SIG-M5 treated with dmso at 0.1 percent for 504 hours (cell line): ENCODE data around the gene PKNOX2.

ENCODE experiments used
- DNase-seq: peaks from one replicate; lab custom pipeline; 2025; ENCODE audit not compliant: unreplicated experiment; lab: John Stamatoyannopoulos, UW

The PKNOX2 gene

GRCh38 chr11:125228993-125229392, 64.4 kb downstream of the PKNOX2 start:
- no peak for DNase-seq

DNA sequence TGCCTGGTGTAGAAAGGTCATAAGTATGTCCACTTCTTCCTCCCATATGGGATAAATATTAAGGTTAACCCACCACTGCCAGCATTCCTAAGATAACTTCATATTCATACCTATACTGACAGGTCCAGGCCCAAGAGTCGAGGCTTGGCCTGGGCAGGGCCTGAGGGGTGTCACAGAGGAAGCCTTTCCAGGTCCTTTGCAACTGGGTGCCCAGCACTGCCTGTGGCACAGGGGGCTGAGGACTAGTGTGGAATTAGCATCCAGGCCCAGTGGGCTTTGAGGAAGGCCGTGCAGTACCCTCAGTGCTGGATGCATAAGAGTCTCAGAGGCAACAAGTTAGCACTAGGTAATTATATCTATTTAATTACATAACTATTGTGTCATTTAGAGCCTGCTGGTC, 65.4 kb downstream of the PKNOX2 start:
- no peak for DNase-seq

- no peak for DNase-seq
Measured at GRCh38 chr11:125233116-125233515, 68.6 kb downstream of the PKNOX2 start.

DNA sequence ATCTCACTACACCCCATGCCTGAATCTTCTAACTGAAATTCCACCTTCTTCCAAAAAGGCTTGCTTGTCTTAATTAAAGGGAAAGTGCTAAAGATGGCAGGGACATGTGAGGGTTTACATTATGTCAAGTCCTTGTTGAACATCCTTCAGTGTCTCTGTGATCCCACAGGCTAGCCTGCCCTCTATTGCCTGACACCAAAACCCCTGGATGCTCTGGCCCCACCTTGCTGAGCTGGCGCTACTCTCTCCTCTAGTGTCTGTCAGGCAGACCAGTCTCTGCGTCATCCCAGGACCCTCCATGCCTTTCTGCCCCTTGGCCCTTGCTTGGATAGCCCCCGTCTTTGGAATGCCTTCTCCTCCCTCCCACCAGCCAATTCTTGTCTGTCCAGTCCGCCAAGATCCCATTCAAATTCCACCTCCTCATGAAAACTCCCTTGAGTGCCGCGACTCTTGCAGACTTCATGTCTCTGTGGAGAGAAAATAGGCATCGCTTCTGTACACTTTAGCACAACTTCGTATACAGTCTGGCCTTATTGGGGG, 69.3 kb downstream of the PKNOX2 start:
- DNase-seq, result no peak

GRCh38 chr11:125235071-125235471, 70.5 kb downstream of the PKNOX2 start:
- no peak for DNase-seq

- DNase-seq, result no peak
Measured at GRCh38 chr11:125236072-125236825, 71.7 kb downstream of the PKNOX2 start.

GRCh38 chr11:125239585-125240560, 75.3 kb downstream of the PKNOX2 start:
- DNase-seq, result no peak

GRCh38 chr11:125241104-125241503, 76.6 kb downstream of the PKNOX2 start:
- DNase-seq, result no peak

GRCh38 chr11:125242141-125242775, 77.7 kb downstream of the PKNOX2 start:
- DNase-seq, result no peak

GRCh38 chr11:125244166-125244565, 79.6 kb downstream of the PKNOX2 start:
- DNase-seq, result no peak

DNA sequence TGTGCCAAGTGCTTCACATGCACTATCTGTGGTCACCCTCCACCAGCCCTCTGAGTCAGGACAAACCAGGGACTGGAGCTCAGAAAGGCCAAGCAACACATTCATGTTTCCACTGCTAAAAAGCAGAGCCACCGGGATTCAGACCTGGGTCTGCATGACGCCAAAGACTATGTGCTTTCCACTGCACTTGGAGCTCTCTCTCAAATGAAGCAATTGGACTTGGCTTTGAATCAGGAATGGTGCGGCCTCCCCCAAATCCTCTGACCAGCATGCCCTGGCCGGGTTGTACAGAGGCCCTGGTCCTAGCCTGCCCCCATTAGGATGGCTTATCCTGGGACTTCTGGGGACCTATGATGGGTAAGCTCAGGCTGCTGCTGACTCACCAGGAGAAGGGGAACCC, 80.7 kb downstream of the PKNOX2 start:
- no peak for DNase-seq

GRCh38 chr11:125247431-125247830, 82.9 kb downstream of the PKNOX2 start:
- DNase-seq, result no peak

DNA sequence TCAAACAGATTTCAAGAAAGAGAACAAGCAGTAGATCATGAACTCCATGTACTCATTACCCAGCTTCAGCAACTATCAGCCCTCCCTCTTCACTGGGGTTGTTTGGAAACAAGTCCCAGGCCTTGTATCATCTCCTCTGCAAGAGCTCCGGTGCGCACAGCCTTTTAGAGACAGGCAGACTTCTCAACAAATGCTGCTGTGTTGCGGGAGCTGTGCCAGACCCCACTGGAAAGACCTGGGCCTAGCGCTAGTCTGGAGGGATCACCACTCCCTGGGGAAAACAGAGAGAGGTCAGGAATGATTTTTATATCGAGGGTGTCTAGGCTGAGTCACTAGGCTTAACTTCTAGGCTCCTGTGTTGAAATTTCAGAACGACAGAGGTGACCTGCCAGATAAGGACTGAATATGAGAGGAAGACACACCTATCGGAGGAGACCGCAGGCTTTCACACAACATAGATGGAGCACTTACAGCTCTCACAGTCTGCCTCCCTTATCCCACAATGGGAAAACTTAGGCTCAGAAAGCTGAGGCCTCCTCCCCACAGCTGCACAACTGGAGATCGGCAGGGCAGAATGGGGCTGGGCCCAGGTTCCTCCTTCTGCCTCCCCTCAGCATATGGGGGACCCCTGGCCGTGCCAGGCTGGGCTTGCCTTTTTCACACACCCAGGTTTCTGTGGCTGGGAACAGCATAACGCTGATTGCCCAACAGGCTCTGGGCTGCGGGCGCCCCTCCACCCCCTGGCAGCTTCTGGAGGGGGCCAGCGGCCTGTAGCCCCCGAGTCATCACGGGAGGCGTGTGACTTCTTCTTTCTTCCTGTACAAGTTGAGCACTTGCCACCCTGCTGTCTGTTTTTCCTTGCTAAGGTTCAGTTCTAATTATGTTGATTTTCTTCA, 86.0 kb downstream of the PKNOX2 start:
- peak; percentile 3 for DNase-seq

DNA sequence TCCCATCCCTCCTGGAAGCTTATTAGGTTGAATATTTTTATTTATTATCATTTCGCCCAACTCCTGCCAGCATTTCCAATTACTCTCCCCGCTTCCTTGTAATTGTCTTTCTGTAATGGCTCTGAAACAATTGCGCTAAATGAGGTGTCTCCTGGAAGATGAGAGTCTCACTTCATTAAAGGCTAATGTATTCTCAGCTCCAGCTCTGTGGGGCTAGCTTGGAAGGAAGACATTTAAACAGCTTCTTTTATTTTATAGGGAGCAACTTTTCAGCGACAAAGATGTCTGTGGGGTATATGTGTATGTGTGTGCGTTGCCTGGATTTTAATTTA, 86.6 kb downstream of the PKNOX2 start:
- no peak for DNase-seq

- DNase-seq, result no peak
Measured at GRCh38 chr11:125251956-125252355, 87.4 kb downstream of the PKNOX2 start.

DNA sequence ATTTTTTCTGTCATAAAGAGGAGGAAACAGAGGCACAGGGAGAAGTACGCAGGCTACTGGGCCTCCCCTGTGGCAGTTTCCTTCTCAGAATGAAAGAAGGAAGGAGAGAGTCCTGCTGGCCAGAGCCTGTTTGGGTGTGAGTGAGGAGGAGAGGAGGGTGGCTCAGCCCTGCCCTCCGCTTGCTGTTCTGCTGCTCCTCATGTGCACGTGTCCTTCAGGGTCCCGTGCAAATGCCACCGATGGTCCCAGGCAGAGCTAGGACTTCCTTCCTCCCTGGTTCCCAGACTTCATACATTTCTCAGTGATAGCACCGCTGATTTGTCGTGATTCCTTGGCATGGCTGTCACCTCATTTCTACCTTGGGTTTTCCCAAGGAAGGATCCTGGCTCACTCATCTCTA, 88.7 kb downstream of the PKNOX2 start:
- no peak for DNase-seq

- DNase-seq, result no peak
Measured at GRCh38 chr11:125253795-125254525, 89.4 kb downstream of the PKNOX2 start.

DNA sequence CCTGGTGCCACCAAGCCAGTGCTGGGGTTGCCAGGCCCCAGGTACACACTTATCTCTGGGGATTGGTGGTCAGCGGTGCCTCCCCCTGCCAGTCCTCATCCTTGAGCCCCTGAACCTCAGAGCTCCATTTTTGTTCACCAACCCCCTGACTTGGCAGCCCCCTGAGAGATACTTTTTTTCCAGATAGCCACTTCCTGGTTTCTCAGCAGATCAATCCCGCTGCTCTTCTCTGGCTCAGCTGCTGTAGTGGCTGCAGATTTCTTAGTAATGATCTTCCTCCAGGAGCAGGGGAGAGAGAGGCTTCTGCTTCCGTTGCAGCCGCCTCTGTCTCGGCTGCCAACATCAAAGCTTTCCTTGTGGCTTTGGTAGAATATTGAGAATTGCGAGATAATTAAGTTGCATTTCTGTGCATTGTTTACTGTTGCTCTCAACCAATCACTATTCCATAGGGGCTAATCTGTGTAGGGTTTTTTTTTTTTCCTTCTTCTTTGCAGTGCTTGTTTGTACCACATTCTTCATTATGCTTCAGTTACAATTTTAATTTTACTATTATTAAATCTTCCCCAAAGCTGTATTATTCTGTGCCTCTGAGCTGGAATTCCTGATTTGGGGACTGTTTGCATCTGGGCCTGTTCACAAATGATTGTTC, 92.1 kb downstream of the PKNOX2 start:
- DNase-seq, result no peak

GRCh38 chr11:125257190-125257579, 92.6 kb downstream of the PKNOX2 start:
- DNase-seq, result no peak
